Urothelium cell line (cell line): ENCODE results near the gene PKNOX2.
"Not testable (repeated sequence)": the region's sequence is repeated elsewhere in the genome, so short reads cannot be mapped to it uniquely, and the experiment has no call there.

Source experiments
- DNase-seq: peaks from one replicate; pipeline ENCODE4 v3.0.0; 2011; ENCODE audit warnings: low spot score, mixed read lengths
- FAIRE-seq: peaks from 2 replicates; lab custom pipeline; 2011; peaks lifted over from hg19 to GRCh38; lab: Jason Lieb, UNC

Gene PKNOX2

GRCh38 chr11:125201525-125202141 is 37.1 kb downstream of the PKNOX2 start:
- DNase-seq (no peak), FAIRE-seq (no peak)

- no peak for FAIRE-seq
- no peak for DNase-seq
These were observed 37.9 kb downstream of the PKNOX2 start for GRCh38 chr11:125202362-125202880.

DNA sequence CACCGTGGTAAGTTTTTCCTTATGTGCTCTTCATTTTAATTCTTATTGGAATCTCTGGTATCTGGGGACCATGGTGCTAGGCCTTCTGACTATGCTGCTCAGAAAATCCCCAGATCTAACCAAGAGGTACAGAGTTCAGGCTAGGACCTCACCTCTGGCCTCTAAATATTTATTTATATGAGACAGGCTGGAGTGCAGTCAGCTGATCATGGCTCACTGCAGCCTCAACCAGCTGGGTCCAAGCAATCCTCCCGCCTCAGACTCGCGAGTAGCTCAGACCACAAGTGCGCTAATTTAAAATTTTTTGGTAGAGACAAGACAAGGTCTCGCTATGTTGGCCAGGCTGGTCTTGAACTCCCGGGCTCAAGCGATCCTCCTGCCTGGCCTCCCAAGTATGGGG is 38.4 kb downstream of the PKNOX2 start:
- DNase-seq (no peak), FAIRE-seq (no peak)

DNA sequence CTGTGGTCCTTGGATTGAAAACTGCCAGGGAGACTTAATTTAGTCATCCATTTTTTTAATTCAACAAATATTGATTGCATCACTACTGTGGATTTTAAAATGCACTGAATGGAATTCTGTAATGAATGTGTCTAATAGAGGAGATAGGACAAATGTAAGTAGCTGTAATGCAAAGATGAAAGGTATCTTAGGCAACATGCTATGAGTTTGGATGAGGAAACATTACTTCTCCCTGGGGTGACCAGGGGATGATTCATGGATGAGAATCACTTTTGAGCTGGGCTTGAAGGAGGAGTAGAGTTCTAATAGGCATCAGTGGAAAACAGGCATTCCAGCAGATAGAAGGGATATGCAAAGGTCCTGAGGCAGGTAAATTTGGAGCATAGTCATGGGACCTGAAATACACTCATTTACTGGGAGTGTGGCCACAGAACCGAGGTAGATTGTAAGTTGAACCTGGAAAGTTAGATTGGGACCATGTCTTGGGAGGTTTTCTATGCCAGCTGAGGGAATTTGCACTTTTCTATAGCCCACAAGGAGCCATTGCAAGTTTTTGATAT is 43.4 kb downstream of the PKNOX2 start:
- DNase-seq (no peak), FAIRE-seq (no peak)

DNA sequence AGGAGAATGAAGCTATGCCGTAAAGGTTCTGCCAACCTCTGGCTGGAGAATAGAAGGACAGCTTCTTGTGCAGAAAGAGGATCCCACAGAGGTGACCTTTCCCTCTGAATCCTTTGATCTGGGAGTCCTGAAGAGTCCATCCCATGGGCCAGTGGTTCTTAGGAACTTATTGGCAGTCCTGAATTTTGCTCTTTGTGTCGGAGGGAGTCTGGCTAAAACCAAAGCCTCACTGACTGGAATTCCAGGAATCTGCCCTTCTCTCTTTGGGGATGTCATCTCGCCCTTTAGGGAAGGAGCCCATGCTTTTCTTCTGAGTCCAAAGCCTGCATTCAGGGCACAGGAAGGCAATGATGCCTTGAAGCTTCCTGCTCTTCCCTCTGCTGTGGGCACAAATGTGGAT is 45.5 kb downstream of the PKNOX2 start:
- FAIRE-seq: no peak
- no peak for DNase-seq

- no peak for DNase-seq
- FAIRE-seq: no peak
These were observed 46.8 kb downstream of the PKNOX2 start for GRCh38 chr11:125211191-125211947.

DNA sequence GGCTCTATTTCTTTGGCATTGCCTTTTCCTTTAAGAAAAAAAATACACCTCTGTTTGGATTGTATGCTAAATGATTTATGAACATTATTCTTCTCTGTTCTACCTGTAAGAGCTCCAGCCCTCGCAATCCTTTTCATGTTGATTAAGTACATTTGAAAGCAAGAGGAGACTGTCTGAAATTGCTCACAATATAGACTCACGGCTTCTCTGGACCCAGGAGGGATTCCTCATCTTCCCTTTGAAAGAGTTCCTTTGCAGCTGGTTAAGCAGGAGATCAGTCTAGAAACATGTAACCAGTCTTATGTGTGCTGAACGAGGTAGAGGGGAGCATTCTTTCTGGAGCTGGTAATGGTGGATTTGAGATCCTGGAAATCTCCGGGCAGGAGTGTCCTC is 47.4 kb downstream of the PKNOX2 start:
- DNase-seq: no peak
- no peak for FAIRE-seq

DNA sequence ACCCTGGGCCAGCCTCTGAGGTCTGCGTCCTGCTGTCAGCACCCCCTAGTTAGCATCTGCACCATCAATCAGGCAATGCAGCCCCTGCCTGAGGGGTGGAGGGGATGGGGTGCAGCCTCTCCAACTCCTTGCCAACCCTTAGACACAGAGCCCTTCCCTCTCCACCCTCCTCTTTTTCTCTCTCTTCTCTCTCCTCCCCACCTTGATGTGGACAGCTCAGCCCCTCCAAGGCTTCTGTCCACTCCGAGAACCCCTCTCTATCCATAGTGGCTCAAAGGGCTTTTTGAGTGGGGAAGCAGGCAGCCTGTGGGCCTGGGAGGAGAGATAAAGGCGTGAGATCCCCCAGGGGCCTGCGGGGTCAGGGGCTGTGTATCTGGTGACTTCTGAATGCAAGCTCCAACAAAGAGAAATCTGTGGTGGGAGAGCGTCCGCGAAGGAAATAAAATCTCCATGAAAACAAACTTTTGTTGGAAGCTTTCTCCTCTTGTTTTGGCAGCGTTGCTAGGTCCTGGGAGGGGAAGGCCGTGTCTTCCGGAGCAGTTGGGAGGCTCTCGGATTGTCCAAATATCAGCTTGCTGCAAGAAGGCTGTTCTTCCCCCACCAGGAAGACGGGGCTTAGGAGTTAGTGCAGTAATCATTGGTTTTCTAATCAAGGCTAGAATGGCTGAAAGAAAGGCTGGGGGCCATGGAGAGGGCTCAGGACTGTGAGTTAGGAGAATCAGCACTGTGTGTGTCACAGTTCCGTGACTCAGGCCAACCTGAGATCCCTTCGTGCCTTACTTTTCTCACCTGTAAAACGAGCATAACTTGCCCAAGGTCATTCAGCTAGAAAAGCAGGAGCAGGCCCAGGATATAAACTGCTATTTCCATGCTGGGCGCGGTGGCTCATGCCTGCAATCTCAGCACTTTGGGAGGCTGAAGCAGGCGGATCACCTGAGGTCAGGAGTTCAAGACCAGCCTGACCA is 50.3 kb downstream of the PKNOX2 start:
- FAIRE-seq: no peak
- DNase-seq: no peak

- FAIRE-seq (no peak), DNase-seq (no peak)
These were observed 51.4 kb downstream of the PKNOX2 start for GRCh38 chr11:125215976-125216375.

- no peak for DNase-seq
- FAIRE-seq: no peak
These were observed 53.8 kb downstream of the PKNOX2 start for GRCh38 chr11:125218336-125218735.

DNA sequence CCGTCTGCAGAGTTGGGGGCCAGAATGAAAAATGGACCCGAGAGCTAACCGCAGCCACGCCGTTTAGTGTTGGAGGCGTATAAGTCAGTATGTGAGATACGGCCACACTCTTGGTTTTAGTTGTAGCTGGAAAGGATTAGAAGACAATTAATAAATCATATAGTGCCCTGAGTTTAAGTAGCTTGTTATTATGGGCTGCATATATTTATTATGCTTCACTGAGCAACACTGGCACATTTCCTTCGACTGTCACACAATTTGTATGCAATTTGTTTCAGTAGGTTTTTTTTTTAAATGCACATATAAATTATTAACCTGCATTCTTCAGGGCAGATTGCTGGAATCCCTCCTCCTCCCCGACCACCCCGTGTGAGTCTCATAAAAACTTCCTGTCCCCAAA is 56.9 kb downstream of the PKNOX2 start:
- no peak for DNase-seq
- FAIRE-seq: no peak

GRCh38 chr11:125222494-125222893 is 57.9 kb downstream of the PKNOX2 start:
- DNase-seq (no peak), FAIRE-seq (peak; percentile 93)

GRCh38 chr11:125223161-125223560 is 58.6 kb downstream of the PKNOX2 start:
- DNase-seq, FAIRE-seq: not testable (repeated sequence)

DNA sequence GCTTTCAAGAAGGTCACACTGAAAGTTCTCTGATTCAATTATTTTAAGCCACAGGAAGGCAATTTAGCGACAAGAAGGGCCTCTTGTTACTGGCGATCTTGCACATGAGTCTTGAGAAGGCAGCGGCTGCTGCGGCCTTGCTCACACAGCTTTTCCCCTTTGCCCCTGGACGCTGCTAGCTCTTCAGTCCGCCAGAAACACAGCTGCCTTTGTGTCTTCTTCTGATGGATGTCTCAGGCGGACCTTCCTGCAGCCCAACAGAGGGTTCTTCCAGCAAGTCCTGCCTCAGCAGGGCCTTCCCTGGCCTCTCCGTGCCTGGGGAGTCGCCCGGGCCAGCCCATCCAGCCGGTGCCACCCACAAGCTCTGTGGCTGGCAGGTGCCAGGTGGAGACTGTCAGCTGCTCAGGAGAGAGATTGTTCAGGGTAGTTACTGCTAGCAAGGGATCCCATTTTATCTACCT is 59.4 kb downstream of the PKNOX2 start:
- FAIRE-seq (no peak), DNase-seq (no peak)

DNA sequence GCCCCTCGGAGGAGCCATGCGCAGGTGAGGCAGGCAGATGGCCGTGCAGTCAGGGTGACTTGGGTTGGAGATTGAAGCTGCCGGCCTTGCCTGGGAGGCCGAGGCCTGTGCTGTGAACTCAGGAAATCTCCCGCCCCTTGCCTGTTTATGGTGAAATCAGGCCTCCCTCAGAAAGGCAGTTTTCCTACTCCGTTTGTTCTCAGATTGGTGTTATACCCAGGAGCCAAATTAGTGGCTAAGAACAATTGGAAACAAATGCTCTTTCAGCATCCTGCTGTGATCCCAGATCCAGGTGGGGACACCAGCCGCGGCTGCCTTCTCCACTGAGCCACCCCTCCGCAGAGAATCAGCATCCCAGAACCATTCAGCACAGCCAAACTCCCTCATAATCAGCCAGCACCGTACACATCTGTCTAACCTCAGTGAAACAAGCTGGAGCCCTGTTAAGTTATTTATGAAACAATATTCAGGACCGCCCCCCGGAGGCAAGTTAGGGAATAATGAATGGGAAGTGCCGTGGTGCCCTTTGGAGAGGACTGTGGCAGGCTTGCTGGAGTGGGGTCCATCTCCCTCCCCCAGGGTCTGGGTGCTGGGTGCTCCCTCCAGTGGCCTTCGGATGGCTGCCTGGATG is 60.0 kb downstream of the PKNOX2 start:
- DNase-seq (no peak), FAIRE-seq (no peak)

- no peak for FAIRE-seq
- DNase-seq: no peak
These were observed 60.9 kb downstream of the PKNOX2 start for GRCh38 chr11:125225401-125225800.

DNA sequence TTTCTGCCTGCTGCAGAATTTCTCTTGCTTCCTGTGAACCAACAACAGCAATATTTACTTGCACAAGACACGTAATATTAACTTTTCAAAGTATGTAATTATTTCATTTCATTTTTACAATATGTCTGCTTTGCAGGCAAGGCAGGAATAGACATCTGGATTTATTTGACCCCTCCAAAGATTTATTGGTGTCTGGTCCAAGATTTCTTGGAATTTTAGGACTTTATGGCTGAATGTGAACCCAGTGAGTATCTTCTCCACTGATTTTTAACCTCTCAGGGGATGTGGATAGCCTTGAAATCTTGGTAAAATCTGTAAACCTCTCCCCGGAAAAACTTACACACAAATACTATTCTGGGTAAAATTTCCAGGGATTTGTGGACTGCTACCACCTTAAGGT is 61.5 kb downstream of the PKNOX2 start:
- DNase-seq (no peak), FAIRE-seq (no peak)

DNA sequence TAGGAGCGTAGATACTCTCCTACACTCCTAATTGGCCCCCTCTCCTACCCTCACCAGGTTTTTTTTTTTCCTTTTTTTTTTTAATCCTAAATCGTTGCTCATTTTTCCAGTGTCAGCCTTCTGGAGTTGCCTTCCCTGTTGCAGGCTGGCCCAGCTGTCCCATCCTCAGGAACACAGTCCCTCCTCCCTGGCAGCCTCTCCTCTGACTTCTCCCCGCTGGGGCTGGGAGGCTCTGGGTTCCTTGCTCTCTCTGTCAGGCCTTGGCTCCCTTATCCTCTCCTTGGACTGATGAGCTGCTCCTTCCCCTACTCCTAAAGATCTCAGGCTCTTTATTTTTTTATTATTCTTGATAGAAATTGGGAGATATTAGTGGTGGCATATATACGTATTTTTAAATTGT is 62.2 kb downstream of the PKNOX2 start:
- DNase-seq: no peak
- no peak for FAIRE-seq

DNA sequence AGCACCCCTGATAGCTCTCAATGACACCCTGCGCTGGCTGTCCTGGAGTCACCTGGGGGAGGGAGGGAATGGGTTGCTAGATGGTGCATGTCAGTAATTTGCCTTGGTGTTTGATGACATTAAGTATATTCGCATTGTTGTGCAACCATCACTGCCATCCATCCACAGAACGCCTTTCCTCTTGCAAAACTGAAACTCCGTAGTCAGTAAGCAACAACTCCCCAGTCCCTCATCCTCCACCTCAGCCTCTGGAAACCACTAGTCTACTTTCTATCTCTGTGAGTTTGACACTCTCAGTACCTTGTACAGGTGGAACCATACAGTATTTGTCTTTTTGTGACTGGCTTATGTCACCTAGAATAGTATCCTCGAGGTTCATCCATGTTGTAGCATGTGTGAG is 62.6 kb downstream of the PKNOX2 start:
- no peak for FAIRE-seq
- DNase-seq: no peak

DNA sequence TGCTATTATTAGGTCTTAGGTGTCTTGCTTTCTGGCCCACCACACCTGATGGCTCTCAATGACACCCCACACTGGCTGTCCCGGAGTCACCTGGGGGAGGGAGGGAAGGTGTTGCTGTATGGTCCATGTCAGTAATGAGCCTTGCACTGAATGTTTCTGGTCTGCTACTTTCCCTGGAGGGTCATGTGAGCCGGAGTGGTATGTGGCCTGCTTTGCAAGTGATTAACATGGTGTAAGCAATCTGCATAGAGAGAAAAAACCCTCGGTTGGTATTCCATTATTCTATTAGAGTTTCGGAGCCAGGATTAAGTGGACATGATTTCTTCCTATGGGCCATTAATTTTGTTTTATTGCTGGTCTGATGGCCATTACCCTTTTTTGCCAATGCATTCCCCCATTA is 63.9 kb downstream of the PKNOX2 start:
- FAIRE-seq: no peak
- no peak for DNase-seq
